HepG2 (cell line): ENCODE measurements around the gene SPART. TPM values are rescaled to one million over a fixed set of nuclear protein-coding genes. Genes with fewer than 3 reads are reported as not detected.

Source experiments
- ATAC-seq: fragments of 200-7000 bp; cut with Tn5 transposase; 3 replicates; pipeline ENCODE4 v1.9.1; 2020; ENCODE audit warnings: mild to moderate bottlenecking, moderate library complexity
- BruUV-seq: library from RNA; stranded (reverse); fragments of 400-500 nt; replicated peaks from 2 replicates; lab custom pipeline; 2021; lab: Mats Ljungman, UMichigan
- CTCF ChIA-PET: fragments of 300-600 bp; formaldehyde crosslinking; extraction: SDS; loops from one replicate; lab custom pipeline; 2021; ENCODE audit warnings: low total read pairs, inconsistent platforms, low intra/inter-chr PET ratio; lab: Yijun Ruan, JAX
- POLR2A ChIA-PET: fragments of 350-600 bp; sonication (Branson Sonifier 250); formaldehyde crosslinking; loops from one replicate; lab custom pipeline; 2020; ENCODE audit warnings: antibody characterized with exemption, inconsistent platforms; lab: Yijun Ruan, JAX
- DNase-seq: peaks from one replicate; pipeline ENCODE4 v3.0.0-alpha.2; 2015; ENCODE audit warnings: low spot score
- FAIRE-seq: peaks from 3 replicates; lab custom pipeline; 2011; peaks lifted over from hg19 to GRCh38; lab: Jason Lieb, UNC
- H2AFZ ChIP-seq: one replicate; pipeline ENCODE4 v1.6.1; 2011; ENCODE audit warnings: low read length, inconsistent platforms
- H3K27ac ChIP-seq: fragments of 300-600 bp; 3 replicates; pipeline ENCODE4 v1.8.0; 2011; ENCODE audit warnings: mixed run types, mild to moderate bottlenecking, mixed read lengths, low read length, inconsistent platforms; ENCODE audit not compliant: insufficient read depth; ENCODE audit errors: extremely low read length
- H3K27me3 ChIP-seq, 2 experiments: fragments of 200-600 bp in 1 of 2; 2 replicates in 1 of 2; 3 replicates in 1 of 2; pipeline versions ENCODE4 v1.6.0 to v1.8.0; 2011; ENCODE audit warnings: low read length in 2 of 2, mild to moderate bottlenecking in 2 of 2, moderate library complexity in 2 of 2, inconsistent platforms in 1 of 2; ENCODE audit not compliant: insufficient read depth in 2 of 2, control insufficient read depth in 1 of 2
- H3K36me3 ChIP-seq, 2 experiments: fragments of 200-600 bp in 1 of 2; replicated peaks in 1 of 2; 2 replicates in 1 of 2; 3 replicates in 1 of 2; pipeline versions ENCODE4 v1.5.1 to v1.8.0; 2011; ENCODE audit warnings: low read length in 2 of 2, inconsistent platforms in 1 of 2; ENCODE audit not compliant: insufficient read depth in 2 of 2, control insufficient read depth in 1 of 2
- H3K4me1 ChIP-seq: 2 replicates; pipeline ENCODE4 v1.5.1; 2012; ENCODE audit warnings: low read length, inconsistent platforms; ENCODE audit not compliant: insufficient read depth
- H3K4me2 ChIP-seq: 2 replicates; pipeline ENCODE4 v1.6.0; 2011; ENCODE audit warnings: low read depth, low read length, inconsistent platforms
- H3K4me3 ChIP-seq, 3 experiments: fragments of 200-600 bp in 1 of 3; sonication (generic), shearing (Covaris generic) in 1 of 3; replicated peaks in 1 of 3; 2 replicates each; pipeline ENCODE4 v1.5.1; 2011 to 2016; ENCODE audit warnings: low read length in 3 of 3, inconsistent platforms in 2 of 3, low read depth in 2 of 3, mild to moderate bottlenecking in 2 of 3, control low read depth in 1 of 3, mixed read lengths in 1 of 3; ENCODE audit not compliant: insufficient read depth in 1 of 3
- H3K79me2 ChIP-seq: one replicate; pipeline ENCODE4 v1.6.1; 2011; ENCODE audit warnings: low read length, inconsistent platforms; ENCODE audit not compliant: insufficient read depth
- H3K9ac ChIP-seq: 2 replicates; pipeline ENCODE4 v1.6.0; 2011; ENCODE audit warnings: mild to moderate bottlenecking, low read depth, low read length, inconsistent platforms; ENCODE audit not compliant: insufficient read depth
- H3K9me3 ChIP-seq: 2 replicates; pipeline ENCODE4 v1.5.1; 2012; ENCODE audit warnings: mild to moderate bottlenecking, low read length
- H4K20me1 ChIP-seq: 2 replicates; pipeline ENCODE4 v1.6.0; 2011; ENCODE audit warnings: inconsistent platforms, mild to moderate bottlenecking, low read length, moderate library complexity; ENCODE audit not compliant: insufficient read depth
- HBP1 ChIP-seq: IDR thresholded peaks from 2 replicates; pipeline ENCODE4 v1.6.1; 2016; ENCODE audit warnings: low read depth, control low read depth
- NAIF1 ChIP-seq: sonication (generic); formaldehyde crosslinking; IDR thresholded peaks from 2 replicates; pipeline ENCODE4 v1.5.0; 2020; ENCODE audit warnings: mild to moderate bottlenecking, missing genetic modification reagents, borderline replicate concordance
- RXRA ChIP-seq: sonication (generic); formaldehyde crosslinking; IDR thresholded peaks from 2 replicates; pipeline ENCODE4 v1.5.1; 2020; ENCODE audit warnings: missing genetic modification reagents
- SIN3A ChIP-seq: IDR thresholded peaks from 2 replicates; pipeline ENCODE4 v1.6.1; 2011; ENCODE audit warnings: low read depth, mild to moderate bottlenecking, control low read depth, low read length, borderline replicate concordance
- ZFY ChIP-seq: sonication (generic); formaldehyde crosslinking; IDR thresholded peaks from 2 replicates; pipeline ENCODE4 v1.4.0; 2020; ENCODE audit warnings: missing genetic modification reagents
- ZNF335 ChIP-seq: sonication (generic); formaldehyde crosslinking; IDR thresholded peaks from 2 replicates; pipeline ENCODE4 v1.4.0; 2020; ENCODE audit warnings: missing genetic modification reagents
- ZNF792 ChIP-seq: IDR thresholded peaks from 2 replicates; pipeline ENCODE4 v1.6.1; 2016
- ZNF816 ChIP-seq: sonication (generic); formaldehyde crosslinking; IDR thresholded peaks from 2 replicates; pipeline ENCODE4 v1.8.0; 2022; ENCODE audit warnings: missing genetic modification reagents, mild to moderate bottlenecking, borderline replicate concordance
- WGBS: methylation state at CpG from one replicate; pipeline ENCODE4 v1.1.6; 2017; ENCODE audit warnings: low lambda C conversion rate; 5-methylcytosine and 5-hydroxymethylcytosine counted together
- in situ Hi-C: cut with HindIII; loops from 2 replicates; pipeline ENCODE4 v1.10.0; 2017; ENCODE audit warnings: low pct_unique_long_range_greater_than_20kb; ENCODE audit not compliant: extremely low pct_ligation_motif_present
- intact Hi-C: fragments of 100-400 bp; cut with micrococcal nuclease; formaldehyde crosslinking; loops from one replicate; pipeline ENCODE4 v1.10.0; 2022; ENCODE audit not compliant: unreplicated experiment
- polyA plus RNA-seq, 8 experiments: library from polyadenylated mRNA; depleted of rRNA in 3 of 8; stranded (reverse) in 7 of 8; unstranded in 1 of 8; fragments of >200 nt; fragmentation: Illumina TruSeq in 4 of 8; extraction: Trizol in 4 of 8; gene quantifications; 2 replicates each; pipeline versions ENCODE4 v1.2.1 to v1.2.3, GENCODE V29; 2011 to 2016; ENCODE audit warnings: low read depth in 4 of 8, missing spikeins in 1 of 8, mixed read lengths in 1 of 8; ENCODE audit not compliant: insufficient read depth in 1 of 8
- total RNA-seq, 5 experiments: library from RNA; depleted of rRNA; stranded (reverse); fragments of >200 nt; fragmentation: Illumina TruSeq; extraction: Trizol; gene quantifications; 2 replicates each; pipeline ENCODE4 v1.2.3, GENCODE V29; 2016; ENCODE audit warnings: low read depth in 1 of 5
- TF ChIP-seq, protein P1 (sequence below): sonication (generic); formaldehyde crosslinking; IDR thresholded peaks from 2 replicates; pipeline ENCODE4 v1.4.0; 2020; ENCODE audit warnings: missing genetic modification reagents

The SPART gene
- total and polyA plus RNA-seq, 2 of the 13 experiments (the other 11 are each of a cell fraction or from before 2014, with no cell fraction given) = 8.9 to 28.8 TPM

DNA sequence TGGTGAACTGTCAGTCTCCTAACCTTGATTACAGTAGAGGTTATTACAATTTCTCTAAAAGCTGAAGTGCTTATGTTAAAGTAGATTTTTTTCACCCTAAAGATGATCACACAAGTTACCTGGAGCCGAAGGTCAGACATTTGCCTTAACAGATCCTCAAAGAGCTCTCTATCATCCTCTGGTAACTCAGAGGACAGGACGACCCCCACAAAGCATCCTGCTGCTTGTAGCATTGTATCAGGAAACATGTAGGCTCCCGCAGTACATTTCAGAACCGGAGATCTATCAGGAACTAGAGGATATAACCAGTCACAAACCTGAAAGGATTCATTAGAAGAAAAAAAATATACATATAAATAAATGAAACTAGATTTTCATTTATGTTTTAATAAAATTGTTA, 14.9 kb downstream of the SPART start:
- Histone ChIP-seq H3K9ac (no peak overlapping the region), H3K27me3 (no peaks in the 10 kb centered on the region), H3K9me3 (no peaks in the 10 kb centered on the region), H3K36me3 (no peaks in the 10 kb centered on the region; a peak in 1 of 5 replicates), H2AFZ (no peak overlapping the region), H3K79me2 (peaks cover 8% of the 10 kb centered on the region), H3K4me2 (no peak overlapping the region), H3K27ac (no peak overlapping the region), H3K4me3 (no peak overlapping the region), H4K20me1 (no peaks in the 10 kb centered on the region; the same call in 1 of the 2 replicates), H3K4me1 (no peaks in the 10 kb centered on the region)
- TF ChIP-seq HBP1 (CRISPR knock-in tag) (no peak), ZNF816 (CRISPR knock-in tag) (no peak), SIN3A (no peak), RXRA (CRISPR knock-in tag) (no peak)
- no peak for ATAC-seq
- intact Hi-C loops = no loop called here
- BruUV-seq = no TSS peak
- no peak for FAIRE-seq
- no peak for DNase-seq
- 46% methylated on average over 4 of the region's 4 CpGs for WGBS
- ChIA-PET CTCF (no interaction called here), POLR2A (no interaction called here)
- in situ Hi-C loops = no loop called here

DNA sequence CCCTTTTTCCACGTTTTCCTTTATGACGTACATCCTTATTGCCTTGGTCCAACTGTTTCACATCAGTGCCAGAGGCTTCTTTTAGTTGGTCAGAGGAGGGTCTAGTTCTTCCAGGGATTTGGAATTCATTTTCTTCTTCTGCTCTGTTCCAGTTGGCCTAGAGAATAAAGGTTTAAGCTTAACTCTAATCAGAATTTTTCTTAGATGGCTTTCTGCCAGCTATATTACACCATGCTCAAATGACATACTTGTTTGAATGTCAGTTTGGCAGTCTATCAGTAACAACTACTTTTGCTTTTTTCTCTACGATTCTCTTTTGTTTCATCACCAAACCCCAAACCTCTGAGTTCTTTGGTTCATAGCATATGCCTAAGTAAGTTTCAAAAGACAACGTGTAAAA, 16.8 kb downstream of the SPART start:
- in situ Hi-C loops (no loop called here), intact Hi-C loops (no loop called here)
- no peak overlapping the region for H3K27ac ChIP-seq
- H3K36me3 ChIP-seq = peaks cover 0 to 1% of the 10 kb centered on the region in 2 experiments; a peak in 1 of 5 replicates
- no peak for ATAC-seq
- H3K9me3 ChIP-seq = no peaks in the 10 kb centered on the region
- no TSS peak for BruUV-seq
- H3K4me3 ChIP-seq = no peak overlapping the region
- H3K9ac ChIP-seq = no peak overlapping the region
- CTCF ChIA-PET = no interaction called here
- 0 out of 2 replicates have a peak, but pooled peaks cover 6% of the 10 kb centered on the region for H3K4me1 ChIP-seq
- peaks cover 6% of the 10 kb centered on the region for H3K79me2 ChIP-seq
- FAIRE-seq = no peak
- H3K4me2 ChIP-seq = no peak overlapping the region
- 47% methylated on average over 4 of the region's 4 CpGs for WGBS
- no peaks in the 10 kb centered on the region; the same call in 1 of the 2 replicates for H4K20me1 ChIP-seq
- H2AFZ ChIP-seq = no peak overlapping the region
- no peak for DNase-seq
- POLR2A ChIA-PET = no interaction called here
- H3K27me3 ChIP-seq = no peaks in the 10 kb centered on the region
- no peak for TF ChIP-seq NAIF1 (CRISPR knock-in tag)
- no peak for TF ChIP-seq ZFY (CRISPR knock-in tag)
- TF ChIP-seq ZNF792 = no peak
- TF ChIP-seq, protein P1, sequence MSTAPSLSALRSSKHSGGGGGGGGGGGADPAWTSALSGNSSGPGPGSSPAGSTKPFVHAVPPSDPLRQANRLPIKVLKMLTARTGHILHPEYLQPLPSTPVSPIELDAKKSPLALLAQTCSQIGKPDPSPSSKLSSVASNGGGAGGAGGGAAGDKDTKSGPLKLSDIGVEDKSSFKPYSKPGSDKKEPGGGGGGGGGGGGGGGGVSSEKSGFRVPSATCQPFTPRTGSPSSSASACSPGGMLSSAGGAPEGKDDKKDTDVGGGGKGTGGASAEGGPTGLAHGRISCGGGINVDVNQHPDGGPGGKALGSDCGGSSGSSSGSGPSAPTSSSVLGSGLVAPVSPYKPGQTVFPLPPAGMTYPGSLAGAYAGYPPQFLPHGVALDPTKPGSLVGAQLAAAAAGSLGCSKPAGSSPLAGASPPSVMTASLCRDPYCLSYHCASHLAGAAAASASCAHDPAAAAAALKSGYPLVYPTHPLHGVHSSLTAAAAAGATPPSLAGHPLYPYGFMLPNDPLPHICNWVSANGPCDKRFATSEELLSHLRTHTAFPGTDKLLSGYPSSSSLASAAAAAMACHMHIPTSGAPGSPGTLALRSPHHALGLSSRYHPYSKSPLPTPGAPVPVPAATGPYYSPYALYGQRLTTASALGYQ = no peak
- no peak for TF ChIP-seq ZNF335 (CRISPR knock-in tag)
